Activated CD8-positive, alpha-beta T cell treated with anti-CD3 and anti-CD28 coated beads for 36 hours (primary cell): Measurements from ENCODE around the gene NOCT. TPM values are rescaled to one million over a fixed set of nuclear protein-coding genes. Genes with fewer than 3 reads are reported as not detected.
A peak's percentile ranks its signal among the peaks of the same experiment; 100 is the strongest.

Experiments
- ATAC-seq: fragments of 200-7000 bp; cut with Tn5 transposase; one replicate; pipeline ENCODE4 v1.10.0; 2021; ENCODE audit warnings: mild to moderate bottlenecking, moderate library complexity
- CTCF ChIA-PET: fragments of 350-600 bp; sonication (Branson Sonifier 250); formaldehyde crosslinking; loops from one replicate; lab custom pipeline; 2021; ENCODE audit warnings: antibody characterized with exemption; lab: Charles Lee
- POLR2A ChIA-PET: fragments of 350-600 bp; sonication (Branson Sonifier 250); formaldehyde crosslinking; loops from one replicate; lab custom pipeline; 2021; ENCODE audit warnings: antibody characterized with exemption; lab: Charles Lee
- DNase-seq: peaks from one replicate; pipeline ENCODE4 v3.0.0-alpha.2; 2020
- H3K27ac Mint-ChIP-seq: one replicate; pipeline ENCODE4 v1.8.0; 2021; ENCODE audit warnings: mild to moderate bottlenecking, mixed read lengths
- H3K27me3 Mint-ChIP-seq: one replicate; pipeline ENCODE4 v1.8.0; 2021; ENCODE audit warnings: mixed read lengths
- H3K36me3 Mint-ChIP-seq: one replicate; pipeline ENCODE4 v1.8.0; 2021; ENCODE audit warnings: low read depth, mixed read lengths
- H3K4me1 Mint-ChIP-seq: one replicate; pipeline ENCODE4 v1.8.0; 2021; ENCODE audit warnings: low read depth, mixed read lengths
- H3K4me3 Mint-ChIP-seq: one replicate; pipeline ENCODE4 v1.8.0; 2021; ENCODE audit warnings: mild to moderate bottlenecking, moderate library complexity, mixed read lengths
- H3K9me3 Mint-ChIP-seq: one replicate; pipeline ENCODE4 v1.8.0; 2021; ENCODE audit warnings: mixed read lengths
- intact Hi-C: fragments of 100-400 bp; cut with micrococcal nuclease; formaldehyde crosslinking; loops from one replicate; pipeline ENCODE4 v1.10.0; 2022
- total RNA-seq, 2 experiments: library from RNA; stranded (reverse); gene quantifications; one replicate each; pipeline ENCODE4 v1.2.3, GENCODE V29; 2021
- TF ChIP-seq, protein P1 (sequence below): fragments of 200-600 bp; IDR thresholded peaks from one replicate; pipeline ENCODE4 v1.8.0; 2022; ENCODE audit warnings: antibody characterized with exemption, mild to moderate bottlenecking

The NOCT gene
- total RNA-seq, 2 experiments from 2014 or later: 21.5 to 24.9 TPM

DNA sequence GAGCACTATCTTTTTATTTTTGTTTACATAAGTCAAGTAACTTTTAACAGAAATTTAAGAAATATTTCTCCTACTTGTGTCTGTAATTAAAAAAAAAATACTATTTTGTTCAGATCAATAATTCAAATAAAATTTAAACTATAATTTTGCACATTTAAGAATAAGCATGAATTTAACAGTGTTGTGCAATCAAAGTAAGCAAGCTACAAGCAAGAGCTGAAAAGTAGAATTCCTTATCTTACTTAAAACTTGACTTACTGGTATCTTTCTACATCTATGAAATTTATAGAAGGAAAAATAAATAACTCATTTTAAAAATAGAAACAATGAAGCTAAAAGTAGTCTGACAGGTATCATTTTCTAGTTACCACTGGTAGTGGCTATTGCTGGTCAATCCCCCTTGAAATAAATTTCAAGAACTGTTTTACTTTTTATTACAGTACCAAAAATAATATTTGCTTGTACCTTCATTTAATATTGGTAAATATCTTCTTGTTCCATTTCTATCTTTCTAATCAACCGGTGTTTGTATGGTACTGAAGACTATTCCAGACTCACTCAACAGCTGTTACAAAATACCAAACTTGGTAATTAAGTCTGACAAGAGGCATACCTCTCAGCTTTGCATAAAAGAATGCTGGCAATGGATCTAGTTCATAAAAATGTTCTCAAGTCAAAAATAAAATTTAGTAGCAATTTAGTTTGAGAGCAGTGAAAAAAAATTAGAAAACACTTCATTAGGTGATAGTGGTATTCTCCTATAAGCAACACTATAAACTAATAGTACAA, 62.2 kb downstream of the NOCT start:
- no peaks in the 10 kb centered on the region for H3K27me3 Mint-ChIP-seq
- no peak overlapping the region for H3K27ac Mint-ChIP-seq

DNA sequence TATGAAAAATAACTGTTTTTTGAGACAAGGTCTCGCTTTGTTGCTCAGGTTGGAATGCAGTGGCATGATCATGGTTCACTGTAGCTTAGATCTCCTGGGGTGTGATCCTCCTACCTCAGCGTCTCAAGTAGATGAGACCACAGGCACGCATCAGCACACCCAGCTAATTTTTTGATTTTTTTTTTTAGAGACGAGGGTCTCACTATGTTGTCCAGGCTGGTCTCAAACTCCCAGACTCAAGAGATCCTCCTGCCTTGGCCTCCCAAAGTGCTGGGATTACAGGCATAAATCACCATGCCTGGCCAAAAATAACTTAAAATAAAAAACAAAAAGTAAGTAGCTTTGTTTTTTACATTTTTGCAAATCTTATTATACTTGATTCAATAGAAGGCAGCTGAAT, 63.3 kb downstream of the NOCT start:
- Mint-ChIP-seq H3K27me3 (no peaks in the 10 kb centered on the region), H3K4me1 (peaks cover 47% of the 10 kb centered on the region), H3K27ac (no peak overlapping the region), H3K36me3 (peaks cover 14% of the 10 kb centered on the region), H3K9me3 (no peaks in the 10 kb centered on the region), H3K4me3 (no peak overlapping the region)
- ChIA-PET POLR2A (interaction anchor here (0.6 to 1.3 kb wide), 7 partner anchors 33 to 238 kb away, joined by 3 to 5 read pairs (median 3); partner anchors contain the start of genes NAA15, NDUFC1 and NOCT), CTCF (interaction anchor here (6.4 kb wide), 1 partner anchor 48 kb away, joined by 51 read pairs; no protein-coding TSS in a partner anchor)
- TF ChIP-seq, protein P1, sequence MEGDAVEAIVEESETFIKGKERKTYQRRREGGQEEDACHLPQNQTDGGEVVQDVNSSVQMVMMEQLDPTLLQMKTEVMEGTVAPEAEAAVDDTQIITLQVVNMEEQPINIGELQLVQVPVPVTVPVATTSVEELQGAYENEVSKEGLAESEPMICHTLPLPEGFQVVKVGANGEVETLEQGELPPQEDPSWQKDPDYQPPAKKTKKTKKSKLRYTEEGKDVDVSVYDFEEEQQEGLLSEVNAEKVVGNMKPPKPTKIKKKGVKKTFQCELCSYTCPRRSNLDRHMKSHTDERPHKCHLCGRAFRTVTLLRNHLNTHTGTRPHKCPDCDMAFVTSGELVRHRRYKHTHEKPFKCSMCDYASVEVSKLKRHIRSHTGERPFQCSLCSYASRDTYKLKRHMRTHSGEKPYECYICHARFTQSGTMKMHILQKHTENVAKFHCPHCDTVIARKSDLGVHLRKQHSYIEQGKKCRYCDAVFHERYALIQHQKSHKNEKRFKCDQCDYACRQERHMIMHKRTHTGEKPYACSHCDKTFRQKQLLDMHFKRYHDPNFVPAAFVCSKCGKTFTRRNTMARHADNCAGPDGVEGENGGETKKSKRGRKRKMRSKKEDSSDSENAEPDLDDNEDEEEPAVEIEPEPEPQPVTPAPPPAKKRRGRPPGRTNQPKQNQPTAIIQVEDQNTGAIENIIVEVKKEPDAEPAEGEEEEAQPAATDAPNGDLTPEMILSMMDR: no peak
- DNase-seq (no peak), ATAC-seq (no peak)
- intact Hi-C loops: no loop called here

More for the DNA sequence above, 62.2 kb downstream of the NOCT start:
- TF ChIP-seq, protein P1: no peak
- intact Hi-C loops: no loop called here
- H3K4me1 Mint-ChIP-seq: peaks cover 54% of the 10 kb centered on the region
- CTCF ChIA-PET: interaction anchor here (0.7 to 1.2 kb wide), 2 partner anchors 47 to 218 kb away, joined by 3 to 4 read pairs; no protein-coding TSS in a partner anchor
- DNase-seq: no peak
- no peaks in the 10 kb centered on the region for H3K9me3 Mint-ChIP-seq
- peaks cover 7% of the 10 kb centered on the region for H3K36me3 Mint-ChIP-seq
- POLR2A ChIA-PET: interaction anchor here (1.1 kb wide), 1 partner anchor 61 kb away, joined by 3 read pairs; no protein-coding TSS in a partner anchor
- H3K4me3 Mint-ChIP-seq: no peak overlapping the region
- ATAC-seq: no peak

DNA sequence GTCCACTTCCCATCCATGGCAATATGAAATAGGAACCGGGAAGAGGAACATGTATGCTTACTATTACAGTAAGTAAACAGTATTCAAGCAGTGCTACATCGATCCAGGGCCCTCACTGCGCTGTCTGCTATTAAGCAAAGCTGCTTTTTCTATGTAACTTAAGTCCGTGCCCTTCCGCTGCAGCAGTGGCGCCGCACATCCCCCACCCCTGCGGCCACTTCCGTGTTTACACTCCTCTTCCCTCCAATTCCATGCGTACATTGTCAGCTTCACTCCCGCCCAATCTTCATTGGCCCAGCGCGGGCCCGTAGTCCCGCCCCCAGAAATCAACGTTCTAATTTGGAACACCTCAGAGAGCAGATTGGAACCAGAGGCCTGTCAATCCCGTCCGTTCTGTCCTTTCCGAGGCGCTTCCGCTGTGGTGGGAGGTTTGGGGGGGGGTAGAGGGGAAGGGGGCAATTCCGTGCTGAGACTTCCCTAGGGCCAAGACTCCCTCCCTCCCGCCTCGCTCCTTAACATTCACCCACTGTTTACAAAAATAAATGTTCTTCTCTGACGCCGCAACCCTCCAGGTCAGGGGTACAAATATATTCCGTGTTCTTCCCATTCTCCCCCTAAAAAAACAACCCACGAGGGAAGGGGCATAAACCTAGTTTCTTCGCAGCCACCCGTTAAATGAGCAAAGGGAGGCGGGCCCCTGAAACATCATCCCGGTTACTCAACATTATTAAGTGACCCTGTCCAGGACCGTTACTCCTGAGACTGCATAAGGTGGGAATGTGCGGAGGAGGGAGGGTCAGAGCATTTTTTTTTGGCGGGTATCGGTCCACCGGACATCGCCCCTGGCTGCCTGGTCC, 67.4 kb downstream of the NOCT start:
- H3K9me3 Mint-ChIP-seq: no peaks in the 10 kb centered on the region
- intact Hi-C loops: loop anchor here (2.0 to 10.0 kb wide), 4 partner anchors 51 to 372 kb away; partner anchors contain the start of genes ELF2, NAA15 and RAB33B
- no peaks in the 10 kb centered on the region for H3K27me3 Mint-ChIP-seq
- peaks cover 28% of the 10 kb centered on the region for H3K4me1 Mint-ChIP-seq
- DNase-seq (peak; percentile 98), ATAC-seq (peak; percentile 90)
- peaks cover 14% of the 10 kb centered on the region for H3K36me3 Mint-ChIP-seq
- H3K4me3 Mint-ChIP-seq: peak overlapping the region; percentile 100
- ChIA-PET POLR2A (interaction anchor here (0.7 to 2.2 kb wide), 7 partner anchors 9 to 219 kb away, joined by 3 to 9 read pairs (median 4); partner anchors contain the start of genes NDUFC1 and NOCT), CTCF (interaction anchor here (0.9 to 6.4 kb wide), 2 partner anchors 52 to 218 kb away, joined by 4 to 51 read pairs; no protein-coding TSS in a partner anchor)
- TF ChIP-seq, protein P1: no peak
- H3K27ac Mint-ChIP-seq: peak overlapping the region; percentile 100

DNA sequence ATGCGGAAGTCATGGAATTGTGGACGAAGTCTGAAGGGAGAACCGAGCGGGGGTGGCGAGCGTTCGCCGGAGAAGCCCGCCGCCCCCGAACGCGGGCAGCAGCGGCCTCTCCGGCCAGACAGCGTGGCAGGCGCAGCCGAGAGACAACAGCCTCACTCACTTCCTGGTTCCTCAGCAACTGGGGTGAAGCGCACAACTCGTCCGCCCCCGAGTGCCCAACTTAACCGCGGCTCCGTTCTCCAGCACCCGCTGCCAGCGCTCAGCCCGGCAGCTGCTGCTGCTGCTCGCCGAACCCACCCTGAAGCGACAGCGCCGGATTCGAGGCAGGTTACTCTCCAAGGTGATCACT, 68.0 kb downstream of the NOCT start:
- intact Hi-C loops: loop anchor here (2.0 to 10.0 kb wide), 4 partner anchors 51 to 371 kb away; partner anchors contain the start of genes ELF2, NAA15 and RAB33B
- DNase-seq: peak; percentile 79

More for the DNA sequence above, 68.0 kb downstream of the NOCT start:
- ATAC-seq: peak; percentile 36
- Mint-ChIP-seq H3K4me3 (peak overlapping the region; percentile 100), H3K4me1 (peaks cover 25% of the 10 kb centered on the region), H3K27me3 (no peaks in the 10 kb centered on the region), H3K36me3 (peaks cover 14% of the 10 kb centered on the region), H3K9me3 (no peaks in the 10 kb centered on the region), H3K27ac (peak overlapping the region; percentile 100)
- ChIA-PET CTCF (interaction anchor here (0.9 to 6.4 kb wide), 3 partner anchors 17 to 217 kb away, joined by 3 to 51 read pairs (median 4); no protein-coding TSS in a partner anchor), POLR2A (interaction anchor here (0.7 to 2.2 kb wide), 6 partner anchors 10 to 213 kb away, joined by 3 to 9 read pairs (median 4); partner anchors contain the start of gene NOCT)
- TF ChIP-seq, protein P1: no peak
